Measurements from ENCODE around the gene GPR108.
A peak's percentile ranks its signal among the peaks of the same experiment; 100 is the strongest.

The GPR108 gene

GRCh38 chr19:6737873-6738786 is 750 bp upstream of the GPR108 start:
- DNase-seq, result peak in 11 of 14 donors; percentile 35 to 96 (median 63)

GRCh38 chr19:6736917-6737283 is 480 bp downstream of the GPR108 start:
- no peak for DNase-seq

GRCh38 chr19:6736169-6736916 is 1.0 kb downstream of the GPR108 start:
- peak in 11 of 14 donors; percentile 26 to 76 (median 54) for DNase-seq

DNA sequence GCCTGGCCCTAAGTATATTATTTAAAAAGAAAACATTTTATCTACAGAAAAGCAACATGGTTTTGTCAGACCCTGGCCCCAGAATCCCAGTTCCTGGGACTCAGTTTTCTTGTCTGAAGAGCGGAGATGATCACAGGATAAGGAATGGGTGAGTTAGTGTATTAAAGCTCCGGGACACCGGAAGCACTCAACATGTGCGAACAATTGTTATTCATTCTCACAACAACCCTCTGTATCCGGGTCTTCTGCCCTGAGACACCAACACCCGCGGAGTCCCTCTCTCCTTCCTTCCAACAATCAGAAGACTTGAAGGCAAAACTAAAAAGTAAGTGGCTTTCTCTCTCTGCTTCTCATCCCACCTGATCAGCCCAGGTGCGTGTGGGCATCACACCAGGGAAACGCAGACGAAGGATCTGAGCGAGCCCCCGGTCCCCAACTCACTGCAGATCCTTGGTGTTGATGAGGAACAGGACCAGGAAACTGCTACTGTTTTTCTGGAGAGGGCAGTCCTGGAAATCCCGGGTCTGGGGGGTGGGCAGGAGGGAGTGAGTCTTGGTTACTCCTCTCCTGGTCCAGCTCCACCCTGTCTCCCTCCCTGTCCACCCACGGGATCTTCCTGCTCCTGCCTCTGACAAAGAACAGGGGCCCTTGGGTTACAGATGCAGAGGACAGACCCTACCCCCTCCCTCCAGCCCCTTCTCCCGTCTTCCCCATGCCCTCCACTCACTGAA is 2.0 kb downstream of the GPR108 start:
- peak in 1 of 14 donors; percentile 8 for DNase-seq

DNA sequence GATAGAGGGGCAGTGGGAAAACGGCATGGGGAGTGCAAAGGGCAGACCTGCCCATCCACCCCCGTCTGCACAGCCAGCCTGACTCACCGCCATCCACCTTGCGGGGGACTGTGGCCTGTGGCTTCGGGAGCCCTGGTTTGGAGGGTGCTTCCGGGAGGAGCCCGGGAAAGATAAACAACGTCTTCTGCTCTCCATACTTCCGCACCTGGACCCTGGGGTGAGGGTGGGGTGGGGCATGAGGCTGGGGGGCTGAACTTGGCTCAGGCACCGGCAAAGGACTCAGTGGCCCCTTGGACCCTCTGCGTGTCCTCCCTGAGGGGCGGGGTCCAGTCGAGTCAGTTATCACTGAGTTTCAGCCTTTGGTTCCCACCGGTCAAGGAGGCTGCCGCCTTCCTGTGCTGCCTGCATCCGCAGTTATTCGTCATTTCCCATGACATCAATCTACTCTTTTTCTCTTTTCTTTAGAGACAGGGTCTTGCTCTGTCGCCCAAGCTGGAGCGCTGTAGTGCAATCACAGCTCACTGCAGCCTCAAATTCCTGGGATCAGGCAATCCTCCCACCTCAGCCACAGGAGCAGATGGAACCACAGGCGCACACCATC is 3.2 kb downstream of the GPR108 start:
- no peak for DNase-seq

GRCh38 chr19:6733338-6734095 is 3.9 kb downstream of the GPR108 start:
- DNase-seq, result no peak

DNA sequence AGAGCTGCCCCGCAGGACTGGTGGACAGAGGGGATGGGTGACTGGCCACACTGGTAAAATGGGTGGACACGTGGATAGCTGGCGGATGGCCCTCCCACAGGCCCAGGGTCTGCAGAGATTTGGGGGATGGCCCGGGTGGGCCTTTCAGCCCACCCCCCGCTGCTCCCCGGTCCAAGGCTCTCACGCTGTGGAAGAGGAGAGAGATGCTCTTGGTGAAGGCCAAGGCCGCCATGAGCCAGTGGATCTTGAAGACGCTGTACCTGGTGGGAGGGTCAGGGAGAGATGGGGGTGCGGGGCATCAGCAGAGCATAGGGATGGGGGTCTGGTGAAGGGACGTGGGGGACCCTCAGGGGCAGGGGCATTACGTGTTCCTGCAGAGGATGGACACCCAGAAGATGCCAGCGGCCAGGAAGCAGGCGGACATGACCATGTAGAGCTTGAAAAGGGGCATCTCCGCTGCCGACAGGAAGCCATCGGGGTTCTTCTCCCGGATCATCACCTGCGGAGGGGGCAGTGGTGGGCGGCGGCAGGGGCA is 4.5 kb downstream of the GPR108 start:
- no peak for DNase-seq

DNA sequence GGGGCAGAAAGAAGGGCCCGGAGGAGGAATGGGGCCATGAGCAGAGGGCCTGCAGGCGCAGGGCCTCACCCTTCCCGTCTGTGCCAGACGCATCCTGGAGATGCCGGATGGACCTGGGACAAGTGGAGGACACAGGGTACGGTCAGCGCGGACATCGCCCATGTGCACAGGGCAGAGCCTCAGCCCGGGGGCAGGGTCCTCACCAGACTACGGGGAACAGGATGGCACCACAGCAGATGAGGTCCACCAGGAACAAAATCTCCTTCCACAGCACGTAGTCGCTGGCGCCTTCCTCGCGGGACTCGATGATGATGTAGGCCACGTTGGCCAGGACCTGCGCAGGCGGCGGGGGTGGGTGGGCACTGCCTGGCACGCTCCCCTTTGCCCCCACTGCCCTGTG is 5.6 kb downstream of the GPR108 start:
- no peak for DNase-seq

DNA sequence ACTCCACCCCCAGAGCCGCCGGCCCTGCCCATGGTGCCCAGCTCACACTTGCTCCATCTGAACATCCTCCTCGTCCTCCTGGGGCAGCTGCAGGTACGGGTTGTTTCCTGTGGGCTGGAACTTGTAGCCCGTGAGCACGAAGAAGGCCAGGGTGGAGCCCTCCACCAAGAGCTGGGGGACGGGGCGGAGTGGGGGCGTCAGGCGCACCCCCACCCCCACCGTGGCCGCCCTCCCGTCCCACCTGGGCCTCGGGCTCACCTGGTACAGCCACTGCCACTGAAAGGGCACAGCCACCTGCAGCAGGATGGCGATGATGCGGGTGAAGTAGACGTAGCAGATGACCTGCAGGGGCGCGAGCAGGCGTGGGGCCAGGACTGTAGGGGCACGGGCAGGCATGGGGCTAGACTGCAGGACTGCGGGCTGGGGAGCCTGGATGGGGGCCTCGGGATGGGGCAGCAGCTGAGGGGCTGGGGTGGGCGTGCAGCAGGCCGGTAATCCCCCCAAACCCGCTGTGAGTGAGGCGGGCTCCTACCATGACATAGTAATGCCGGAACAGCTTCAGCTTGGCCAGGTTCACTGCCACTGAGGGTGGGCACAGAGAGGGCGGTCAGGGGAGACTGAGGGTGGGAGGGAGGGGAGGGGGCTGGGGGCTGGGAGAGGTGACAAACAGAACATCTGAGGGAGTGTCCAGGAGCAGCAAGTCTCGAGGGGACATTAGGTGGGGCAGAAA is 6.3 kb downstream of the GPR108 start:
- no peak for DNase-seq

DNA sequence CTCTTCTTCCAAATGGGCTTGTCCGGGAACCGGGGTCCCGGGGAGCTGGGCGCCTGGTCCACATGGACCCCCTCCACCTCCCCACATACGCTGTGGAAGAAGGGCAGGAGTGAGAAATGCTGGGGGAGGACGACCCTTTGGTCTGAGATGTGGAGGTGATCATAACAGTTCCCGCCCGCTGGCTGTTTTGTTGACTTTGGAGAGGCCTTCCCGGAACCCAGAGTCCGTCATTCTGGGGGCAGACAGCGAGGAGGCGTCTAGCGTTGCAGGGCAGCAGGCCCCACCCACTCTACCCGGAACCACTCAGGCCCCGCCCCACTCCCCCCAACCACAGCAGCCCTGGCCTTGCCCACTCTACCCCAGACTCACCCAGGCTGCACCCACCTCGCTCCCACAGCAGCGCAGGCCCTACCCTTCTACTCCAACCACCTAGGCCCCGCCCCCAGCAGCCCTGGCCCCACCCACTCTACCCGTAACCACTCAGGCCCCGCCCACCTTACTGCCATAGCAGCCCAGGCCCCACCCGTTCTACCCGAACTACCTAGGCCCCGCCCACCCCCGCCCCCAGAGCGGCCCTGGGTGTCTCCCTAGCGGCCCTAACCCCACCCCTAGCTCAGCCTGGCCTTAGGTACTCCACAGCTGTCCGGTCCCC is 7.1 kb downstream of the GPR108 start:
- peak in 10 of 14 donors; percentile 20 to 72 (median 53) for DNase-seq

GRCh38 chr19:6729573-6730152 is 7.7 kb downstream of the GPR108 start:
- DNase-seq, result no peak

DNA sequence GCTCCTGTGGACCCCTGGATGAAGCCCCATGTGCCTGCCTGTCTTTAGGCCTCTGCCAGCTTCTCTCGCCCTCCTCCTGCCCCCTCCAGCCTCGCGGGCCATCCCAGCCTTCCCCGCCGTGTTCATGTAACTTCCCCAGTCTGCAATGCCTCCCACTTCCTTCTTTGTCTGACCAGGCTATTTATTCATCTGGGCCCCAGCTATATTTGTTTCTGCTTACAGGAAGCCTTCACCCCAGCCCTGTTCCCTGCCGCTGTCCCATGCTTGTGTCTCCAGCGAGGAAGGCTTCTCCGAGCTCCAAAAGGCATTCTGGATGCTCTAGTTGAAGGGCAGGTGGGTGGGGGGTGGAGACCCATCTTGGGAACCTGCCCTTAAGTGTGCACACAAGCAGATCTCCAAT is 9.0 kb downstream of the GPR108 start:
- peak in 8 of 14 donors; percentile 6 to 63 (median 32) for DNase-seq

DNA sequence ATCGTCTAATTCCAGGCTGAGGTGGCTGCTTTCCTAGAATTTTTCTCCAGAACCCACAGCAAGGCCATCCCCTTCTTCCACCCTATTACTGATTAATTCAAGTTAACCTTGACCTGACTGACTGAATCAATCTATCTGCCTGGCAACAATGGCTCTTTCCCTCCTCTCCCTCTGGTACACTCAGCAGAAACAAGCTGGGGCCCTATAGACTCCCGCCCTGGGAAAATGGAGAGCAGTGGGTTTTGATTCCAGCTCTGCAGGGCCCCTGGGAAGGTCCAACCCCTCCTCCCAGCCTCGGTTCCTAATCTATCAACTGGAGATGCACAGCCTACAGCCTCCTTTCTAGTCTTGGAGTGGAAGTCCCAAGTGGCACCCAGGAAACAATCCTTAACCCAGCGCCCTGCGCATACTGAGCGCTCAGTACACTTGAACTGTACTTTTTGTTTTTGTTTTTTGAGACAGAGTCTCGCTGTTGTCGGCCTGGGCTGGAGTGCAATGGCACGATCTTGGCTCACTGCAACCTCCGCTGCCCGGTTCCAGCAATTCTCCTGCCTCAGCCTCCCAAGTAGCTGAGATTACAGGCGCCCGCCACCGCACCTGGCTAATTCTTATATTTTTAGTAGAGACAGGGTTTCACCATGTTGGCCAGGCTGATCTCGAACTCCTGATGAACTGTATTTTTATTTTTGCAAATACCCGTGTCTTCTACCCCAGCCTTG is 11.7 kb downstream of the GPR108 start:
- DNase-seq, result no peak

GRCh38 chr19:6724631-6725492 is 12.5 kb downstream of the GPR108 start:
- DNase-seq, result no peak

DNA sequence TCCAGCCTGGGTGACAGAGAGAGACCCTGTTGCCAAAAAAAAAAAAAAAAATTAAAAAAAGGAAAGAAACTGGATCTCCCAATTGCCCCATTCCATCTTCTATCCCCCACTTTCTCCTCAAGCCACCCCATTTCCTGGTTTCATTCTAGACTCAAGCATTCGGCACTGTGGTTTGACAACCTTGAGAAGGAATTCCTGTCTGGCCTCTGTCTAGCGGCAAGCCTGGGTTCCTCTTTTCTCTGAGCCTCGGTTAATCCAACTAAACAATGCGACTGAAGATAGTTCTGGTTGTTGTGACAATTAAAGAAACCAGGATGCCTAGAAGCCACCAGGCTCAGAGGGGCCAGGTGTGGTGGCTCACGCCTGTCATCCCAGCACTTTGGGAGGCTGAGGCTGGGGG is 13.6 kb downstream of the GPR108 start:
- DNase-seq, result peak in 1 of 14 donors; percentile 10

DNA sequence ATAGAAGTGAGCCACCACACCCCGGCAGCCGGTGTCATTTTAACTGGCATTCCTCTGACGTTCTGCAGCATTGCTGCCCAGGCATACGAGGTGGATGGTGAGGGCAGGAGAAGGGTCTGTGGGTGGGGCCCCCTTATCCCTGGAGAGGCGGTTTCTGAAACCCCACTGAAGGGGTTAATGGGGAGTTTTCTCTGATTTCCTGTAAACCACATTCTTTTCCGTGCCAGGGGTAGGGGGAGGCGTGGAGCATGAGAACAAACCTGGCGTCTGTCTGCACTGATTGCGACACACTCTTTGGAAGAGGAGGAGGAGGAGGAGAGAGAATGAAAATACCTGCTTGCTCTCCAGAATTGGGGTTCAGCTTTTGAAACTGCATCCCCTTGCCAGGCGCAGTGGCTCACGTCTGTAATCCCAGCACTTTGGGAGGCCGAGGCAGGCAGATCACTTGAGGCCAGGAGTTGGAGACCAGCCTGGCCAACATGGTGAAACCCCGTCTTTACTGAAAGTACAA is 14.2 kb downstream of the GPR108 start:
- peak in 2 of 14 donors; percentile 9 to 24 for DNase-seq

- DNase-seq, result no peak
Observed at GRCh38 chr19:6721773-6722172, 15.6 kb downstream of the GPR108 start.

- DNase-seq, result no peak
Observed at GRCh38 chr19:6721138-6721474, 16.3 kb downstream of the GPR108 start.
